Endothelial cell (in vitro differentiated cells): ENCODE results near the gene PARD3B. TPM values are rescaled to one million over a fixed set of nuclear protein-coding genes. Genes with fewer than 3 reads are reported as not detected.

Experiments
- DNase-seq: peaks from one replicate; pipeline ENCODE4 v3.0.0; 2021; ENCODE audit warnings: low spot score
- H3K27ac Mint-ChIP-seq: one replicate; pipeline ENCODE4 v1.8.0; 2021; ENCODE audit warnings: mixed read lengths, inconsistent platforms; ENCODE audit not compliant: unreplicated experiment
- H3K27me3 Mint-ChIP-seq: one replicate; pipeline ENCODE4 v1.8.0; 2021; ENCODE audit warnings: mild to moderate bottlenecking, moderate library complexity, mixed read lengths, inconsistent platforms; ENCODE audit not compliant: unreplicated experiment
- H3K36me3 Mint-ChIP-seq: one replicate; pipeline ENCODE4 v1.8.0; 2021; ENCODE audit warnings: mild to moderate bottlenecking, low read depth, mixed read lengths, inconsistent platforms; ENCODE audit not compliant: unreplicated experiment
- H3K4me1 Mint-ChIP-seq: one replicate; pipeline ENCODE4 v1.8.0; 2021; ENCODE audit warnings: mild to moderate bottlenecking, mixed read lengths, inconsistent platforms; ENCODE audit not compliant: unreplicated experiment
- H3K4me3 Mint-ChIP-seq: one replicate; pipeline ENCODE4 v1.8.0; 2021; ENCODE audit warnings: mild to moderate bottlenecking, mixed read lengths, inconsistent platforms; ENCODE audit not compliant: unreplicated experiment
- H3K9me3 Mint-ChIP-seq: one replicate; pipeline ENCODE4 v1.8.0; 2021; ENCODE audit warnings: mixed read lengths, inconsistent platforms; ENCODE audit not compliant: unreplicated experiment
- long read RNA-seq: library from polyadenylated mRNA; unstranded; transcript quantifications from one replicate; pipeline ENCODE4 v2.0.0, GENCODE V29; 2020; ENCODE audit not compliant: unreplicated experiment
- total RNA-seq: library from RNA; stranded (reverse); fragmentation: NEBNext Ultra II Directional; extraction: Animal tissue kit (Norgen Biotek cat#: 25700); gene quantifications from one replicate; pipeline ENCODE4 v1.2.1, GENCODE V29; 2021; ENCODE audit not compliant: unreplicated experiment
- TF ChIP-seq, protein P1 (sequence below): fragments of 200-600 bp; sonication (generic); IDR thresholded peaks from one replicate; pipeline ENCODE4 v1.5.0; 2021; ENCODE audit warnings: antibody characterized with exemption; ENCODE audit not compliant: unreplicated experiment

The PARD3B gene
- total RNA-seq, result 17.4 TPM
- long read RNA-seq, partial matches to known transcripts, result 0 of 2 reads
- long read RNA-seq, other reads (novel, unspliced or antisense), result 2 of 2 reads

- H3K4me3 Mint-ChIP-seq, result peak within 1 kb of the TSS; percentile 94
- TF ChIP-seq, protein P1, sequence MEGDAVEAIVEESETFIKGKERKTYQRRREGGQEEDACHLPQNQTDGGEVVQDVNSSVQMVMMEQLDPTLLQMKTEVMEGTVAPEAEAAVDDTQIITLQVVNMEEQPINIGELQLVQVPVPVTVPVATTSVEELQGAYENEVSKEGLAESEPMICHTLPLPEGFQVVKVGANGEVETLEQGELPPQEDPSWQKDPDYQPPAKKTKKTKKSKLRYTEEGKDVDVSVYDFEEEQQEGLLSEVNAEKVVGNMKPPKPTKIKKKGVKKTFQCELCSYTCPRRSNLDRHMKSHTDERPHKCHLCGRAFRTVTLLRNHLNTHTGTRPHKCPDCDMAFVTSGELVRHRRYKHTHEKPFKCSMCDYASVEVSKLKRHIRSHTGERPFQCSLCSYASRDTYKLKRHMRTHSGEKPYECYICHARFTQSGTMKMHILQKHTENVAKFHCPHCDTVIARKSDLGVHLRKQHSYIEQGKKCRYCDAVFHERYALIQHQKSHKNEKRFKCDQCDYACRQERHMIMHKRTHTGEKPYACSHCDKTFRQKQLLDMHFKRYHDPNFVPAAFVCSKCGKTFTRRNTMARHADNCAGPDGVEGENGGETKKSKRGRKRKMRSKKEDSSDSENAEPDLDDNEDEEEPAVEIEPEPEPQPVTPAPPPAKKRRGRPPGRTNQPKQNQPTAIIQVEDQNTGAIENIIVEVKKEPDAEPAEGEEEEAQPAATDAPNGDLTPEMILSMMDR, result no peak
- H3K27ac Mint-ChIP-seq, result peak within 1 kb of the TSS; percentile 24
- H3K9me3 Mint-ChIP-seq, result no peaks in the 10 kb centered on the region
- DNase-seq, result peak; percentile 68
- peaks cover 11% of the 10 kb centered on the region for H3K27me3 Mint-ChIP-seq
- no peaks in the 10 kb centered on the region for H3K36me3 Mint-ChIP-seq
- peaks cover 21% of the 10 kb centered on the region for H3K4me1 Mint-ChIP-seq
Observed at GRCh38 chr2:204544961-204545860, at the start of gene PARD3B. PARD3B (plus strand) TSS chr2:204545475; CDS start chr2:204546000, 525 bp downstream.

DNA sequence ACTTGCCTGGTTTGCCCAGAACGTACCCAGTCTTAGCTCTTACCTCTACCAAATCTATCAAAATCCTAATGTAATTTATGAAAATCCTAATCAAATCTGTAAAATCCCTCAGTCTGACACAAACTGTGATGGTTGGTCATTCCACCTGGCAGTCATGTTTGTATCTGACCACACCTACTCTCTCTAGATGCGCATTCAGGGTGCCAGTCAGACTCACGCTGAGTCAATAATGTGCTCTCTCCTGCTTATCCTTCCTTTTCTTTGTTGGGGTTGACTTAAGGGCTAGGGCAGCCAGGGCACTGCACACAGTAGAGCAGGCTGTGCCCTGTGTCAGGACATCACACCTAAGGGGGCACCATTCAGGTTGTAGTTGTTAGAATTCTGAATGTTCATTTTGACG lies 48.5 kb upstream of the PARD3B start:
- no peak for DNase-seq
- no peaks in the 10 kb centered on the region for H3K27me3 Mint-ChIP-seq
- TF ChIP-seq, protein P1, result no peak
- no peaks in the 10 kb centered on the region for H3K36me3 Mint-ChIP-seq
- no peak overlapping the region for H3K27ac Mint-ChIP-seq
- H3K4me1 Mint-ChIP-seq, result no peaks in the 10 kb centered on the region
- H3K9me3 Mint-ChIP-seq, result no peaks in the 10 kb centered on the region
- no peak overlapping the region for H3K4me3 Mint-ChIP-seq

- Mint-ChIP-seq H3K4me3 (no peak overlapping the region), H3K9me3 (no peaks in the 10 kb centered on the region), H3K27me3 (no peaks in the 10 kb centered on the region), H3K36me3 (no peaks in the 10 kb centered on the region), H3K27ac (no peak overlapping the region), H3K4me1 (no peaks in the 10 kb centered on the region)
- TF ChIP-seq, protein P1, result no peak
- DNase-seq, result no peak
Observed at GRCh38 chr2:204497855-204498254, 47.4 kb upstream of the PARD3B start.

GRCh38 chr2:204498291-204498690 lies 47.0 kb upstream of the PARD3B start:
- no peak overlapping the region for H3K4me3 Mint-ChIP-seq
- DNase-seq, result no peak
- no peak overlapping the region for H3K27ac Mint-ChIP-seq
- H3K27me3 Mint-ChIP-seq, result no peaks in the 10 kb centered on the region
- TF ChIP-seq, protein P1, result no peak
- H3K4me1 Mint-ChIP-seq, result no peaks in the 10 kb centered on the region
- H3K36me3 Mint-ChIP-seq, result no peaks in the 10 kb centered on the region
- no peaks in the 10 kb centered on the region for H3K9me3 Mint-ChIP-seq

DNA sequence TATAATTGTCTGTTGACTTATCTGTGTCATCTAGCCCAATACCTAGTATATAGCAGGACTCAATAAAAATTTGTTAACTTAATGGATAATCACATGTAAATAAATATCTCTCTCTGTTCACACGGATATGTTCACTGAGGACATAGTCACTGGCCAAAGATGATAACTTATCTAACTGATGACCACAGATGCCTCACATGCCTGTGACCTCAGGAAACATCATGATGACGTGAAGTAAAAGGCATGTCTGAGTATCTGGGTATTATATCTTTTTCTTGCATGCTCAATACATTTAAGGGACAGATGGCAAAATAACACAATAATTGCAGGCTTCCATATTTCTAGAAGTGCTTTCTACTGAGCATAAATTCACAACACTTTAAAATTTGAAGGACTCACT lies 41.4 kb upstream of the PARD3B start:
- no peak for DNase-seq
- Mint-ChIP-seq H3K9me3 (no peaks in the 10 kb centered on the region), H3K27me3 (no peaks in the 10 kb centered on the region), H3K36me3 (no peaks in the 10 kb centered on the region), H3K4me1 (no peaks in the 10 kb centered on the region), H3K4me3 (no peak overlapping the region), H3K27ac (no peak overlapping the region)
- TF ChIP-seq, protein P1, result no peak
